Mesenchymal stem cell (in vitro differentiated cells and primary cell): ENCODE data around the gene FEM1B.
A peak's percentile ranks its signal among the peaks of the same experiment; 100 is the strongest.

ENCODE experiments used
- DNase-seq: peaks from one replicate; pipeline ENCODE4 v3.0.0-alpha.2; 2013
- H2AFZ ChIP-seq: one replicate; pipeline ENCODE4 v1.6.1; 2013; ENCODE audit warnings: low read depth, mild to moderate bottlenecking, control low read depth, inconsistent platforms, low read length, moderate library complexity
- H2AK5ac ChIP-seq: 2 replicates; pipeline ENCODE4 v1.6.1; 2013; ENCODE audit warnings: low read length, moderate library complexity, mild to moderate bottlenecking, inconsistent platforms; ENCODE audit not compliant: severe bottlenecking
- H2BK120ac ChIP-seq: one replicate; pipeline ENCODE4 v1.6.1; 2013; ENCODE audit warnings: low read depth, mild to moderate bottlenecking, inconsistent platforms, low read length, moderate library complexity
- H2BK12ac ChIP-seq, 2 experiments: one replicate each; pipeline ENCODE4 v1.6.1; 2013; ENCODE audit warnings: inconsistent platforms in 2 of 2, low read length in 2 of 2, mild to moderate bottlenecking in 2 of 2, moderate library complexity in 2 of 2, control low read depth in 1 of 2
- H2BK15ac ChIP-seq: one replicate; pipeline ENCODE4 v1.6.1; 2013; ENCODE audit warnings: mild to moderate bottlenecking, low read depth, inconsistent platforms; ENCODE audit not compliant: poor library complexity, severe bottlenecking
- H2BK5ac ChIP-seq: 2 replicates; pipeline ENCODE4 v1.6.1; 2013; ENCODE audit warnings: low read depth, mild to moderate bottlenecking, low read length, control low read depth, inconsistent platforms; ENCODE audit not compliant: poor library complexity, severe bottlenecking
- H3K14ac ChIP-seq, 2 experiments: one replicate each; pipeline ENCODE4 v1.6.1; 2013; ENCODE audit warnings: inconsistent platforms in 2 of 2, low read length in 2 of 2, control low read depth in 1 of 2, mild to moderate bottlenecking in 1 of 2, moderate library complexity in 1 of 2
- H3K18ac ChIP-seq, 2 experiments: one replicate each; pipeline ENCODE4 v1.6.1; 2013; ENCODE audit warnings: inconsistent platforms in 2 of 2, low read length in 2 of 2, control low read depth in 1 of 2, low read depth in 1 of 2, mild to moderate bottlenecking in 1 of 2
- H3K23ac ChIP-seq, 2 experiments: one replicate each; pipeline ENCODE4 v1.6.1; 2013; ENCODE audit warnings: inconsistent platforms in 2 of 2, low read length in 2 of 2, mild to moderate bottlenecking in 2 of 2, moderate library complexity in 2 of 2, control low read depth in 1 of 2
- H3K27ac ChIP-seq: 2 replicates; pipeline ENCODE4 v1.5.1; 2013; ENCODE audit warnings: mild to moderate bottlenecking, moderate library complexity, low read length, control low read depth, inconsistent platforms; ENCODE audit not compliant: poor library complexity, severe bottlenecking
- H3K27me3 ChIP-seq, 2 experiments: 2 replicates each; pipeline versions ENCODE4 v1.6.1 to v1.7.0; 2013; ENCODE audit warnings: low read length in 2 of 2, mild to moderate bottlenecking in 2 of 2, moderate library complexity in 2 of 2, control low read depth in 1 of 2, inconsistent platforms in 1 of 2; ENCODE audit not compliant: control insufficient read depth in 1 of 2, insufficient read depth in 1 of 2
- H3K36me3 ChIP-seq, 2 experiments: 2 replicates each; pipeline versions ENCODE4 v1.6.1 to v1.7.0; 2013; ENCODE audit warnings: low read length in 2 of 2, control low read depth in 1 of 2, inconsistent platforms in 1 of 2, low read depth in 1 of 2, mild to moderate bottlenecking in 1 of 2; ENCODE audit not compliant: insufficient read depth in 2 of 2, control insufficient read depth in 1 of 2
- H3K4ac ChIP-seq, 2 experiments: one replicate each; pipeline ENCODE4 v1.6.1; 2013; ENCODE audit warnings: inconsistent platforms in 2 of 2, low read length in 2 of 2, mild to moderate bottlenecking in 2 of 2, moderate library complexity in 2 of 2, control low read depth in 1 of 2, low read depth in 1 of 2
- H3K4me1 ChIP-seq: 2 replicates; pipeline ENCODE4 v1.6.1; 2013; ENCODE audit warnings: low read depth, low read length, control low read depth; ENCODE audit not compliant: control insufficient read depth, insufficient read depth
- H3K4me2 ChIP-seq: 2 replicates; pipeline ENCODE4 v1.6.1; 2013; ENCODE audit warnings: low read length, mild to moderate bottlenecking, inconsistent platforms; ENCODE audit not compliant: poor library complexity, severe bottlenecking
- H3K4me3 ChIP-seq, 2 experiments: 2 replicates each; pipeline versions ENCODE4 v1.5.1 to v1.7.0; 2013; ENCODE audit warnings: low read length in 2 of 2, mild to moderate bottlenecking in 2 of 2, control low read depth in 1 of 2, low read depth in 1 of 2; ENCODE audit not compliant: insufficient read depth in 1 of 2
- H3K79me1 ChIP-seq: replicated peaks from 2 replicates; pipeline ENCODE4 v1.6.1; 2013; ENCODE audit warnings: mild to moderate bottlenecking, control low read depth, low read length, inconsistent platforms; ENCODE audit not compliant: poor library complexity, severe bottlenecking
- H3K9ac ChIP-seq: 2 replicates; pipeline ENCODE4 v1.7.0; 2013; ENCODE audit warnings: mild to moderate bottlenecking, low read length, moderate library complexity
- H3K9me3 ChIP-seq: 2 replicates; pipeline ENCODE4 v1.7.0; 2013; ENCODE audit warnings: mild to moderate bottlenecking, low read length; ENCODE audit not compliant: control insufficient read depth
- H4K8ac ChIP-seq: one replicate; pipeline ENCODE4 v1.6.1; 2013; ENCODE audit warnings: inconsistent platforms, mild to moderate bottlenecking, low read length, moderate library complexity
- H4K91ac ChIP-seq: one replicate; pipeline ENCODE4 v1.6.1; 2013; ENCODE audit warnings: mild to moderate bottlenecking, low read length, inconsistent platforms
- WGBS: methylation state at CpG from one replicate; pipeline ENCODE4 v1.1.7; 2013; ENCODE audit warnings: mixed read lengths; 5-methylcytosine and 5-hydroxymethylcytosine counted together

The FEM1B gene

GRCh38 chr15:68304589-68305337, 27.2 kb downstream of the FEM1B start:
- H2BK5ac ChIP-seq: no peak overlapping the region
- H2BK120ac ChIP-seq: no peak overlapping the region
- peaks cover 12% of the 10 kb centered on the region for H3K4me1 ChIP-seq
- no peak overlapping the region for H3K4me3 ChIP-seq
- H3K79me1 ChIP-seq: peaks cover 16% of the 10 kb centered on the region
- WGBS: 69% methylated on average over 15 of the region's 15 CpGs
- H3K4me2 ChIP-seq: no peak overlapping the region
- H3K14ac ChIP-seq: peak overlapping the region in 1 of 2 experiments; percentile 49
- peak overlapping the region in 1 of 2 experiments; percentile 1 for H3K18ac ChIP-seq
- H3K9ac ChIP-seq: no peak overlapping the region
- H2BK12ac ChIP-seq: peak overlapping the region in 1 of 2 experiments; percentile 72
- H4K8ac ChIP-seq: peak overlapping the region; percentile 0
- DNase-seq: no peak
- H3K9me3 ChIP-seq: no peaks in the 10 kb centered on the region
- H4K91ac ChIP-seq: no peak overlapping the region
- no peaks in the 10 kb centered on the region for H3K27me3 ChIP-seq
- no peak overlapping the region for H3K23ac ChIP-seq
- H3K27ac ChIP-seq: no peak overlapping the region
- no peak overlapping the region for H3K4ac ChIP-seq
- H2BK15ac ChIP-seq: no peak overlapping the region
- peaks cover 15 to 67% of the 10 kb centered on the region in 2 experiments for H3K36me3 ChIP-seq
- no peak overlapping the region for H2AK5ac ChIP-seq
- H2AFZ ChIP-seq: no peak overlapping the region

GRCh38 chr15:68305420-68305871, 27.9 kb downstream of the FEM1B start:
- H3K14ac ChIP-seq: peak overlapping the region in 1 of 2 experiments; percentile 37
- H2BK120ac ChIP-seq: no peak overlapping the region
- peaks cover 16% of the 10 kb centered on the region for H3K79me1 ChIP-seq
- peaks cover 12 to 67% of the 10 kb centered on the region in 2 experiments for H3K36me3 ChIP-seq
- H2BK5ac ChIP-seq: no peak overlapping the region
- H2BK15ac ChIP-seq: no peak overlapping the region
- H2AK5ac ChIP-seq: no peak overlapping the region
- no peaks in the 10 kb centered on the region for H3K27me3 ChIP-seq
- H3K4me3 ChIP-seq: no peak overlapping the region
- peak overlapping the region in 1 of 2 experiments; percentile 17 for H2BK12ac ChIP-seq
- H3K23ac ChIP-seq: no peak overlapping the region
- H3K4me1 ChIP-seq: peaks cover 13% of the 10 kb centered on the region
- H4K8ac ChIP-seq: no peak overlapping the region
- no peak overlapping the region for H3K4ac ChIP-seq
- H3K9me3 ChIP-seq: no peaks in the 10 kb centered on the region
- H3K4me2 ChIP-seq: no peak overlapping the region
- no peak overlapping the region for H4K91ac ChIP-seq
- H3K27ac ChIP-seq: no peak overlapping the region
- no peak overlapping the region for H3K18ac ChIP-seq
- no peak overlapping the region for H2AFZ ChIP-seq
- DNase-seq: no peak
- no peak overlapping the region for H3K9ac ChIP-seq
- WGBS: 73% methylated on average over 6 of the region's 6 CpGs

GRCh38 chr15:68307131-68307928, 29.8 kb downstream of the FEM1B start:
- H3K18ac ChIP-seq: peak overlapping the region; percentile 34 to 64
- H4K8ac ChIP-seq: peak overlapping the region; percentile 57

GRCh38 chr15:68309024-68309423, 31.5 kb downstream of the FEM1B start:
- Histone ChIP-seq H3K4me1 (peaks cover 24% of the 10 kb centered on the region), H3K9ac (no peak overlapping the region), H3K4me2 (no peak overlapping the region), H3K36me3 (peaks cover 0 to 72% of the 10 kb centered on the region in 2 experiments), H4K8ac (no peak overlapping the region), H3K79me1 (peaks cover 14% of the 10 kb centered on the region), H2BK5ac (no peak overlapping the region), H3K4me3 (no peak overlapping the region), H3K4ac (no peak overlapping the region), H3K27me3 (peaks cover 0 to under 1% of the 10 kb centered on the region in 2 experiments), H2BK12ac (no peak overlapping the region), H2BK120ac (no peak overlapping the region), H4K91ac (no peak overlapping the region), H2AK5ac (no peak overlapping the region), H3K23ac (no peak overlapping the region), H3K27ac (no peak overlapping the region), H3K14ac (no peak overlapping the region), H3K9me3 (no peaks in the 10 kb centered on the region), H2BK15ac (no peak overlapping the region), H2AFZ (no peak overlapping the region), H3K18ac (no peak overlapping the region)
- DNase-seq: peak; percentile 50
- WGBS: 58% methylated on average over 2 of the region's 3 CpGs

More at GRCh38 chr15:68307131-68307928, 29.8 kb downstream of the FEM1B start:
- Histone ChIP-seq H3K4me3 (no peak overlapping the region), H4K91ac (peak overlapping the region; percentile 87), H3K4ac (peak overlapping the region; percentile 19 to 82), H2BK15ac (peak overlapping the region; percentile 6), H3K9me3 (no peaks in the 10 kb centered on the region), H3K36me3 (peaks cover 0 to 73% of the 10 kb centered on the region in 2 experiments), H3K23ac (no peak overlapping the region), H3K4me2 (no peak overlapping the region), H3K4me1 (peaks cover 13% of the 10 kb centered on the region), H3K79me1 (peaks cover 16% of the 10 kb centered on the region), H3K27me3 (no peaks in the 10 kb centered on the region), H2BK120ac (peak overlapping the region; percentile 27), H2AFZ (no peak overlapping the region), H3K27ac (peak overlapping the region; percentile 11), H3K9ac (peak overlapping the region; percentile 62), H3K14ac (no peak overlapping the region), H2BK5ac (no peak overlapping the region), H2AK5ac (peak overlapping the region; percentile 23), H2BK12ac (peak overlapping the region; percentile 28 to 91)
- DNase-seq: no peak
- 83% methylated on average over 12 of the region's 14 CpGs for WGBS
